Measurements from ENCODE around the gene AHRR. TPM values are rescaled to one million over a fixed set of nuclear protein-coding genes. Genes with fewer than 3 reads are reported as not detected.

The AHRR gene
- total RNA-seq, 1 donor from 2014 or later, result 23.9 TPM

GRCh38 chr5:435961-436640, 114.6 kb downstream of the AHRR start:
- no peak for DNase-seq (ENCODE audit: extremely low read depth, low read depth, low spot score)

- no peak for DNase-seq (ENCODE audit: extremely low read depth, low read depth, low spot score)
Observed at GRCh38 chr5:436641-436975, 115.1 kb downstream of the AHRR start.

- DNase-seq (ENCODE audit: extremely low read depth, low read depth, low spot score), result no peak
Observed at GRCh38 chr5:437281-437771, 115.8 kb downstream of the AHRR start.

- no peak for DNase-seq (ENCODE audit: extremely low read depth, low read depth, low spot score)
Observed at GRCh38 chr5:438481-438981, 117.0 kb downstream of the AHRR start.

GRCh38 chr5:439181-439580, 117.7 kb downstream of the AHRR start:
- DNase-seq (ENCODE audit: extremely low read depth, low read depth, low spot score), result no peak

- no peak for DNase-seq (ENCODE audit: extremely low read depth, low read depth, low spot score)
Observed at GRCh38 chr5:439636-440035, 118.1 kb downstream of the AHRR start.

- no peak for DNase-seq (ENCODE audit: extremely low read depth, low read depth, low spot score)
Observed at GRCh38 chr5:440401-441201, 119.1 kb downstream of the AHRR start.

- no peak for DNase-seq (ENCODE audit: extremely low read depth, low read depth, low spot score)
Observed at GRCh38 chr5:441996-442334, 120.5 kb downstream of the AHRR start.

GRCh38 chr5:442335-443238, 121.1 kb downstream of the AHRR start, which contains the start of gene EXOC3:
TSS of gene EXOC3 (plus strand) at chr5:443176. CDS start at chr5:446206, 3,030 bp downstream.
- no peak for DNase-seq (ENCODE audit: extremely low read depth, low read depth, low spot score)

GRCh38 chr5:443239-444151, 122.0 kb downstream of the AHRR start:
- DNase-seq (ENCODE audit: extremely low read depth, low read depth, low spot score), result no peak

GRCh38 chr5:444226-444625, 122.7 kb downstream of the AHRR start:
- DNase-seq (ENCODE audit: extremely low read depth, low read depth, low spot score), result no peak

GRCh38 chr5:445591-445990, 124.1 kb downstream of the AHRR start:
- DNase-seq (ENCODE audit: extremely low read depth, low read depth, low spot score), result no peak

GRCh38 chr5:446066-446882, 124.8 kb downstream of the AHRR start:
- DNase-seq (ENCODE audit: extremely low read depth, low read depth, low spot score), result no peak

- DNase-seq (ENCODE audit: extremely low read depth, low read depth, low spot score), result no peak
Observed at GRCh38 chr5:446883-447263, 125.4 kb downstream of the AHRR start.

GRCh38 chr5:447501-447900, 126.0 kb downstream of the AHRR start:
- DNase-seq (ENCODE audit: extremely low read depth, low read depth, low spot score), result no peak

- no peak for DNase-seq (ENCODE audit: extremely low read depth, low read depth, low spot score)
Observed at GRCh38 chr5:448061-448765, 126.7 kb downstream of the AHRR start.

GRCh38 chr5:448766-449090, 127.2 kb downstream of the AHRR start:
- DNase-seq (ENCODE audit: extremely low read depth, low read depth, low spot score), result no peak

GRCh38 chr5:449151-449550, 127.6 kb downstream of the AHRR start:
- no peak for DNase-seq (ENCODE audit: extremely low read depth, low read depth, low spot score)
